HG02938 (cell line): ENCODE data around the gene DST.

ENCODE experiments used
- ATAC-seq: cut with Tn5 transposase; IDR thresholded peaks from one replicate; pipeline ENCODE4 v1.9.1; 2021; ENCODE audit warnings: mild to moderate bottlenecking, moderate library complexity; ENCODE audit not compliant: unreplicated experiment

The DST gene

DNA sequence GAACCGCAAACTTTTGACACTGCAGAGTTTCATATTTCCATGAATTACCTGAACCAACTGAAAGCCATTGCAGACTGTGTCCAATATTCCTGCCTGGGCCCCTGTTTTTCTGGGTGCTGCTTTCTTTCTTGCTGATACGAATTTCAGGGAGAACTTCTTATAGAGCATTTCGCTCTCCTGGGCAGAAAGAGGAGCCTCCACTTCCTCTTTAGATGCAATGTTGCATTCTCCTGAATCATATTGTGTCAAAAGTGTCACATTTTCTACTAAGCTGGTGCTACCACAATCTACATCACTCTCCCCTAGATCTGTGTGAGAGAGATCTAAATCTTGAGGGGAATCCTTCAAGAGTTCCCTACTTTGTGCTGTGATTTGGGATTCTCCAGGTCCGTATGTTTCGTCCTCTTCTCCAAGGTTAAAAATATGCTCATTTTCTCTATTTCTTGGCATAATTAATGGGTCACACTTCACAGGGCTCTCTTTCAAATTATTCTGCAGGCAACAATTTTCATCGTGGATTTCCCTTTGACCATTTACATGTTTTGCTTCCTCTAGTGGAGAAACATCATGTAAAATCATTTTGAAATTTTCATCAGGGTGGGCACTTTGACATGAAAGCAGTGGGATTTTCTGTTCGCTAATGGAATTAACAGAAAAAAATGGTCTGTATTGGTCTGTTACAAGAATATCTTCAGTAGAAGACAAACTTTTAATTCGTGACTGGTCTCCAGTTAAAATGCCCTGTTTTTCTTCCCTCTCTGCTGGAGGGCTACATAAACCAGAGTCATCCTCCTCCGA, 102.3 kb downstream of the DST start:
- no peak for ATAC-seq

DNA sequence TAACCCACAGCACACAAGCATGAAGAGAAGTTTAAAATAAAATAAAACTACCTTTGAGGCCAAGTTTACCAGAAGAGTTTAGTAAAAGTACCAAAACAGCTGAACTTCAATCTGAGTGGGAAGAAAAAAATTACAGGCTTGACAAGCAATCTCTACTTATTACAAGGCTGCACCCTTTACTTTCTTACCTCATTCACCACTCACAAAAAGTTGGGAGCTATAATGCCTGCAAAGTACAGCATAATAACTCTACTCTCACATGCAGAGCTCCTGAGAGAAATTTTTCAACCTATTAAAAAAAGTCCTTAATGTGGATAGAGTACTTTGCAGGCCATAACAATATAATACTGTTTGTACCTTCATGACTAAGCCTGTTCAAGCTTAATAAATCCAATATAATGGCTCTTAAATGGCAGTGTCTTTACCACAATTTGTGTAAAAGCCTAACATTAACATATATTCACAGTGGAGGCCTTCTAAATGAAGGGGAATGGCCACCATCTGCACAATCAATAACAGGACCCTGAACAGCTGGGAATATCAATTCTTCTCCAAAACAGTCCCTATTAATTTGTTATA, 103.1 kb downstream of the DST start:
- ATAC-seq, result no peak

DNA sequence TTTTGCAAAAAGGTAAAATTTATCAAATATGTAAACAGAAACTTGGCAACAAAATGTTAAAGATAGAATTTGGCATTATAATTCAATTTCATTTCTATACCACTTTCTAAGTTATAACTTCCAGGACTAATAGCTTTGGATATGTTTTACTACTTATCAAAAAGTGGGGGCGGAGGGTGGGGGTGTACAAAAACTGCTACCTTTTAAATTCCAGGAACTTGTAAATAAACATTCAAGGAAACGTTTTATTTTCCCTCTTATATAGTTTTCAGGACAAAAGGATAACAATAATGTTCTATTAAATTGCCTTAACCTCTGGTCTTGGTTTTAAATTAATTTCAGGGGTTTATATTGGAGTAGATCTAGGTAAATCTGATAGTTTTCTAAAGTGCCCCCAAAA, 103.8 kb downstream of the DST start:
- no peak for ATAC-seq

DNA sequence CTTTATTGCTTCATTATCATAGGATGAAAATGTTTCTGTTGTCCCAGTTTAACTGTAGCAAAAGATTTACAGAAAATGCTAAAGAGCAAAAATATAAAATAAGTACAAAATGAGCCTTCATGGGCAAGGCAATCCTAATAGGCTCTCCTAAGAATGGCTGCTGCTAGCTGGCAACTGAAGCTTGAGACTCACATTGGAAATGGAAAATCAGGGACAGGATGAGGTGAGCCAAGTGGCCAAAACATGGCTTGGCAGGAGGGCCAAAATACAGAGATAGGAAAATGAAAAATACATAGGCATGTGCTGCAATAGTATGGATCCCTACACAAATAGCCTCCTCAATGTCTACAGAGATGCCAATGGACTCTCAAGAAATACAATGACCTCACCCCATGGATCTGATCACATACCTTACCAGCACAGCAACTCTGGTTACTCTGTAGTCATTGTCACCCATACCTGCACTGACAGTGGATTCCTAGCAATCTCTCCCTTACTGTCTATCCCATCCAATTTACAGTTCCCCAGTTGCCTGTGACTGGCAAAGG, 105.4 kb downstream of the DST start:
- ATAC-seq, result no peak

DNA sequence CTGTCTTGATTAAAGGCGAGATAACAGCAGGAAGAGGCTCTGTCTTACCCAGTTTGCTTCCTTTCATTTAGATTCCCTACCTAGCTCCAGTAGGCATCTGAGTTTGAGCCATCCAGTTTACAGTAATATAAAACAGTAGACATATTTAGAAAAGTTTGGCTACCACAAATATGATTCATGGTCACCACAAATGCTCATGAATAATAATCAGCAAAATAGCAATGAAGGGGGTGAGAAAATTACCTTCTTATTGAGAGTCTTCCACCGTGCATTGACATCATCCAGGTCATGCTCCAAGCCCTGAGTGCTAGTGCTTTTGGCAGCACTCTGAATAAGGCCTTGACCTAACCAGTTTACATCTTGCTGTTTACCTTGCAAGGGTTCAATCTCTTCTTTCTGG, 106.2 kb downstream of the DST start:
- no peak for ATAC-seq

DNA sequence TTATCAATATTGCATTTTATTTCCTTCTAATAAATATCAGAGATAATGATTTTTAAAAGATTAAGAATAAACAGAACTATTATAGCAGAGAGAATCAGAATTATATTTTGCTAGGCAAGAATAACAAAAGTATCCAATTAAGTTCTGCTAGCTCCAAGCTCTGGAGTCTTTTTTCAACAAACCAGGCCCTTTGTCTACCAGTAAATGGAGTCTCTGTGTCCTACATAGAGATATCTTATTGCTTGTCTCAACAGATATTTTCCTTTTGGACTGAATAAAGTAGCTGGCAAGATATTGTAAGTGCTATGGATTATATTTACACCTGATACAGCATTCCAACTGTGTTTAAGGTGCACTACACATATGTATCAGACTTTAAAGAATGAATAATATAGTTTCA, 107.1 kb downstream of the DST start:
- ATAC-seq, result no peak

DNA sequence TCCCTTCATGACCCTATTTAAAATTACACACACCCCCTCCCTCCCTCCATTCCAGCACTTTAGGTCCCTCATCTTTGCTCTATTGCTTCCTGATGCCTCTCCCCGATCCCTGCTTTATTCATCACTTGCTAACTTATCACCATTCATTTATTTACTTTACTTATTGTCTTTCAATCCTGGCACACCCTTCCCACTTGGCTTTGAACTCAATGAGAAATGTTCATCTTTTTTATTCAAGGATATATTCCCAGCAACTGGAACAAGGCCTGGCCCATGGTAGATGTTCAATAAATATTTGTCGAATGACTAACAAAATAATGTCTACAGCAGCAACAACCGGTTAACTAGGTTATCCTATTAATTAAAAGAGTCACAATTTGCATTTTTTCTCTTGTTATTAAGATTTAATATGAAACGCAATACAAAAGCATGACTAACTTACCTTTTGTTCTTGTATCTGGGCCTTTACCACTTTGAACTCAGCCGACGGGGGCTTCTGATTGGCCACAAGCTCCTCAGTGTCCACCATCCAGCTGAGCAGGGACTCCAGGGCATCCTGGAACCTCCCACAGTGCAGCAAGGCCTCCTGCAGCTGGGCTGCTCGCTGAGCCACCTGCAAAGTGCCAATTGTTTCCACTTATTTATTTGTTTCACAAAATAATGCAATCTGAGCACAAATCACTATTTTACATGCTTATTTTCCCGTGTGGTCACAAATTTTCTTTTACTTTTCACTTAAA, 107.8 kb downstream of the DST start:
- ATAC-seq, result no peak

DNA sequence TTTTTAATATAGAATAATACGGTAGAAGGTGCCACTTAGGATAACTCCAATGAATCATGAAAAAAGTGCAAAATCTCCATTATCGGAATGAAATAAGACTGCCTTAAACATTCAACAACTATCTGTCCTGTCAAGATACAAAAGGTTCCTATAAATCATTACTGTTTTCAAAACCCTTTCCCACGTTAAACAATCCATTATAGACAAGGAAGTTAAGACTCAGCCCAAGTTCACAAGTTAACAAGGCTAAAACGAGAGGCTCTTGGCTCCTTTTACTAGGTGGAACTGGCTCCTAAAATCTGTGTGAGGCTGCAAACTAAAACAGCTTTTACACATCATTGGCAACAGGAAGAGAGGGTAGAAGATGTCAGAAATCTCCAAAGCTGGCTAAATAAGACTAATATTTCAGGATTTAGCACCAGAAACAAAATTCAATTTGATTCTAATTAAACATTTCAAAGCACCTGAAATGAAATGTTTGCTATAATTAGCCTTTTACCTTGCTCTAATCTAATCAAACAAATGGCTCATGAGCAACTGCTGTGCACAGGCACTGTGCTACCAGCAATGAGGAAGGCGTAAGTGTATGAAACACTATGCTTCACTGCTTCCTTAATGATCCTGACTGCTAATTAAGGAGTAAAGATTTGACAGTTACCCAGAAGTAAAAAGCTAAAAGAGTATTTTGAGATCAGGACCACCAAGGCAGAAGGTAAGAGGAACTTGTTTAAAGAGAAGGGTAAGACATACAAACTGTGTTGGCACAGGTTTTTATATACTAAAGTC, 109.7 kb downstream of the DST start:
- no peak for ATAC-seq

DNA sequence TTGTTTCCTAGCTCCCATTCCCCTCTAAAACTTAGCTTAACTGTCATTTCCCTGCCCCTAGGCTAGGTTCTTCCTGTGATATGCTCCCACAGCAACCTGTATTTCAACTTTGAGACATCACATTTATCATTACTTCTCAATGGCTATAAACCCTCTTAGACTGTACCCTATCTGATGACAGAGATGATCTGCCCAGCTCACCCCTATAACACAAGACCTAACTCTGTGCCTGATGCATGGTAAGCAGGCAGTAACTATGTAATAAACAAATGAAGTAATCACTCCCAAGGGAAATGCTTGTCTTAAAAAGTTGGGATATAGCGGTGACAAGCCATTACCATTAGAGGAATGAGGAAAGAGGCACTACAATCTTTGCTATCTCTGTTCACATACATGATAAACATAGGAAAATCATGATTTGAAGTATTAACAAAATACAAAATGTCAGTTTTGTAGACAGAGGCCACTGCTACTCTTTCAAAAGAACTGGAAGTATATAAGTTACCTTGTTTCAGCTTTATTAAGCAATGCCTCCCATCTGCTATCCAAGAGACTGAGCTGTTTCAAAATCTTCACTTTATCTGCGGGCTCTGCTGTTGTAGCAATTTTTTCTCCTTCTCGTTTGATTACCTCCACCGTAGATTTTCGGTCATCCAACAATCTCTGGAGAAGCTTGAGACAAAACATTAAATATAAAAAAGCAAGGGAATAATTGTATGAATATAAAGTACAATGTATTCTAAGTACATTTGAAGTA, 110.7 kb downstream of the DST start:
- ATAC-seq, result no peak

DNA sequence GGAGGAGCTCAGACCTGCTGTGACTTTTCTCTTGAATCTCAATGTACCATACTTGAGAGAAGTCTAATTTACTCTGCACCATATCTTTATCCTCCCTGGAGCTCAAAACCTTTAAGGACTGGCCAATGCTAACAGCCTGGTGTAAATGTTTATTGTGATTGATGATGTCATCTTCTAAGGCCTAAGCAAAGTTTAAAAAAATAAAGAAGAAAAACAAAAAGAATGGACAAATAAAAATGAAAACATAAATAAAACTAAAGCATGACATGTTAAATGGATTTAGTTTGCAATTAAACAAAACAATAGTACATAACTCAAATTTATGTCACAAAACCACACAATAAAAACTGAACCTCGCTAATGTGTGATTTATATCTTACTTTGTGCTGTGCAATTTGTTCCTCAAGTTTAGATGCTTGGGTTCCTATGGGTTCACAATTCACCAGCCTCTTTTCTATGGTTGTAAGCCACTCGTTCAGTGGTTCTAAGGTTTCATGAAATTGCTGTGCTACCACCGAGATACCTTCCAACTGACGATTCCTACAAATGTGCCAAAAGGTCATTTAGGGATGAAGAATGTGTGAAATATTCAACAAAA, 113.0 kb downstream of the DST start:
- no peak for ATAC-seq

DNA sequence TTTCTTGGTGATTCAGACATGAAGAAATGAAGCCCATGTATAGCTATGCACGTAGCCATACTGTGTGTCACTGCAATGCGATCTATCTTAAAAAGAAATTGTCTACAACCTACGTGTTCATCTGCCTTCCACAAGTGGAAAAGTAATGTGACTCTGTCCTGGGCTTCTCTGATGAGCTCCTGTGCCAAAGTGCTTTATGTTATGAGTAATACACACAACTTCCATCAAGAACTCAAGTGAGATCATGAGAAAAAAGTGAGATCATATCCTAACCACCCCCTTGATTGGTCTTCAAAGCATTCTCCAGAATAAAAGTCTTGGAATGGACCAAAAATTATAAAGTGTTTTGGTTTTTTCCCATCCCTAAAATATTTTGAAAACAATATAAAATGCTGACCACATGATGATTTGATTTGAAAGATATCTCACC, 114.3 kb downstream of the DST start:
- no peak for ATAC-seq

DNA sequence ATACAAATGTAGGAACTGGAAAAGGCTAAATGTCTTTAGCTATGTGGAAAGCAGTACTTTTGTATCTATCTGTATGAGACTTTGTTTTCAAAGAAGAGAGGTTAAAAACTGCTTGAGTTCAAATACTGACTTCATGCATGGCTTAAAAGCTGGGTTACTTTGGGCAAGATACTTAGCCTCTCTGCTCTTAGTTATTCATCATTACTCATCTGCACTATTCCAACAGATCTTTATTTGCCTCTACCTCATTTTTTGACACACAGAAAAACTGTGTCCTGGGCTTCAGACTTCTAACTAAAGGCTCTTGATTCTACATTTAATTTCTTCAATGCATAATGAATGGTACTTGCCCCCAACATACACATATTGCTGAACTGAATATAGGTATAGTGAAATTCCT, 114.8 kb downstream of the DST start:
- no peak for ATAC-seq

DNA sequence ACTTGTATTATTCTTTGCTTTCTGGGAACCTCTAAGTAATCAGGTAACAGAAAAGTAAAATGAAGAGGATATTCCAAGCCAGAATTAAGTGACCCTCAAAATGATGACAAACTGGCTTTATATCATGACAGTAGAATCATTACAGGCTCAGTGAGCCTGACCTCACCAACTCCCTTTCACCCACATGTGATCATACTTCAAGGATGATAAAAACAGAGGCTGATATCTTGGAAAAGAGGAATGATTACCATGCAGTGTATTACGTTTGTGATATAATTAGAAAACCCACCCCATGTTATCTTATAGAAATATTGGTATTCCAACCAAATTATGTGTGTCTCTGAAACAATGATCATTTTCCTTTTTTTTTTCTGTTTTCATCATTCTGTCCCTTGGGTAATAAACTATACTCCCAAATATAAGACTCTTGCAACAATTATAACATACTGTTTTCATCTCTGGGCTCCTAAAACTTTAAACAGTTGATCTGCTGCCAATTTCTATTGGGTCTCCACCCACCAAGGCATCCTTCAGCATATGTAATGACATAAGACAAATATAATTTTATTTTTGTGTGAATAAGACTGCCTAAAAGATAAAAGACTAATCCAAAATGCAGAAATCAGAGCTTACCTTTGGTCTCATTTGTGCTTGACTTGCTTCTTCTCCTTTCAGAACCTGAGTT, 115.7 kb downstream of the DST start:
- ATAC-seq, result no peak

DNA sequence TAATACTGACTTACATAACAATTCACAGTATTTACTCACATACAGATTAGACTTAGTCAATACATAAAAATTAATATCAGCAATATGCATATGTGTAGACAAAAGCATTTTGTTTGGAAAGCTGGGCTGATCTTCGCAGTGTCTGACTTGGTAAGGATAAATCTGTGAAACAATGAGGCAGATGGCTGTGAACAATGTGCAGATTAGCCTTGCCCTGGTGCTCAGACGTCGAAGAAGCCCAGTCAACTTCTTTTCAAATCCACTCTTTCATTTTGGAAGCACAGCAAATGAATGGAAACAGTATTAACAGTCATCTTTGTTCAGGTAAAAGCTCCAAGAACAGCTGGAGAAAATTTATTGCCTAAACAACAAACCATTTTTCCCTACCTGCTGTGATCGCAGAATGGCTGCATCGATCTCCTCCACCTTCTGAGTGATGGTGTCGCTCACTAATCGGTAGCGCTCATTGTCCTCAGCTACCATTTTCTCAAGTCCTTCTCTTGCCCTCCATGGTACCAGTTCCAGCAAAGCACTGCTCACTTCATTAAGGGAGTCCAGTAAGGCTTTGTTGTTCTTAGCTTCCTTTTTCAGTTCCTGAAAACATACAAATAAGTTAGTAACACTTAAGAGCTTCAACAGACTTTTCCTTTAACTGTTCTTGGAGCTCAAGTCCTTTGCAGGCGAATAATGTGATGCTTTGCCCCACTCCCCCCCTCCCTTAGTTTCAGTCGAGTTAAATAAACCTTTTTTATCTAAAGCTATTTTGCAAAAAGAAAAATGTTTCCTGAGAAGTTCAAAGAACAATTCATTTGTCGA, 116.5 kb downstream of the DST start:
- no peak for ATAC-seq

DNA sequence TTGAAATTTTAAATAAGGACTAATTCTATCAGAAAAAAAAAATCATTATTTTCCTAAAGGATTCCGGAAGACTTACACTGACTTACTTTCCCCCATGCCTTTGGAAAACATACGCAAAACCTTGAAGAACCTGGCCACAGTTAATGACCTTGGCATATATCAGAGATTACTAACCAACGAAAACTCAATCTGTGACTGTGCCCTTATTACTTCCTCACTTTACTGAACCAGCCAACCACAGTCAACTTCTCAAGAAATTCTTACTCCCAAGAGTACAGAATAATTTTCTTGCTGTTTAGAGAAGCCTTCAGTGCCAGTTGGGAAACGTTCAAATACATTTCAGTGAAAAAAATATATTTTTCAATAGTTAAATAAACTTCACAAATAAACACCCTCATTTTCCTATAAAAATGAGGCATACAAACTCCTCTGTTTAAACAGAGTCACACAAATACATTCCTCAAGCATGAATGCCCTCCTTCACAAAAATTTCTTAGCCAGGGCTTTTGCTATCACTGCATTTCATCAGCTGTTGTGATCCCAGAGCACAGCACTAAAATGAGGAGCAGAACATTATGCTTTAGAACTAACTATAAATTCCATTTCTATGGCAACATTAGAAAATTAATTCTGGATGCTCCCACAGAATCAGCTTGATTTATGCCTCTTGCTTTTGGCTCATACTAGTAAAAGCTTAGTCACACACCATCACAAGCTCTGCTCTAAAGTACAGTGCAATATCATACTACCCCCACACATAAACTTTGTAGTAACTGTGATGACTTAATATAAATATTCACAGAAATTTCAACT, 117.6 kb downstream of the DST start:
- ATAC-seq, result no peak

DNA sequence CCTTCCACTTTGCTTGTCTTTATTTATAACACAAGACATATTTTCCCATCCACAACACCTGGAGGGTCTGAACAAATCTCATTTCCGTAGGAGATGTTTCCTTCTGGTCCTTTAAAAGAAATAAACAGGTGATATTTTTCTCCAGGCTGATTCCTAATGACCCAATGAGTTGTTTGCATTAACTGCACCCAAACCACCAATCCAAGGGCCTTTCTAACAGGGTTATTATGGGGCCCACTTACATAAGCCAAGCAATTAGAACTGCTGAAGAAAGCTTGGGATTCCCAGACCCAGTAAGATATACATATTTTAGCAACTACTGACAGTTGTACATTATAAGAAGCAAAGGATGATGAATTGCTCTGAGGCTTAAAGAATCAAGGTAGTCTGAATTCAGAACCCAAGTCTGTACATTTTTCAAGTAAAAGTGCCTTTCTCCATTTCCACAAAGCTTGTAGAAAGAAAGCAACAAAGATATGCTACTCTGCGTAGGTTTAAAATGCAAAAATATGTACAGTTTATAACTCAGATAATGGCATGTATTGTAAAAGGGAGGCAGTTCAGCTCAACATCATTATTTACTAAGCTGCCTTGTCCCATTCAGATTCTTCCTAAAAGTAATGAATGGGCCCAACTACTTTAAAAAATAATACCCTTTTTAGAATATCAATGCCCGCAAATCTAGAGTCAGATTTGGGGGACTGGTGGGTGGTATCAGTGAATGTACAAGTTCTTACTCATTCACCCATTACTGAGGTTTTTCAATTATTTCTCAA, 120.0 kb downstream of the DST start:
- ATAC-seq, result no peak

DNA sequence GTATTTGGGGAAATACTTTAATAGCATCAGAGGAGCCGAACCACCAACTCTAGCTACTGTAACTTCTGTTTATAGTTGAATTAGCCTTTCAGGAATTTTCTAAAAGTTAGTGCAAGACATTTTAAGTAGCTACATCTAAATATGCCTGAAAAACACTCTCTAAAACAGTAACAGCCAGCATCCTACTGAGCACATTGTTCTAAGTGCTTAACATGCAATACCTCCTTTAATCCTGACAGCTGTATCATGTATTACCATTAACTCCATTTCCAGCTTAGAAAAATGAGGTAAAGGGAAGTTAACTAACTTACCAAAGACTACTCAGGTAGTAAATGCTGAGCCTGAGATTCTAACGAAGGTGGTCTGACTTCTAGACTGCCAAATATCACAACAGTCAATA, 120.7 kb downstream of the DST start:
- ATAC-seq, result no peak
